Activated B cell treated with CpG ODN at 0.5 μM for 24 hours (primary cell): ENCODE measurements around the gene IL16. TPM values are rescaled to one million over a fixed set of nuclear protein-coding genes. Genes with fewer than 3 reads are reported as not detected.

Experiments used
- ATAC-seq: fragments of 200-7000 bp; cut with Tn5 transposase; one replicate; pipeline ENCODE4 v1.10.0; 2021; ENCODE audit warnings: low read depth, mild to moderate bottlenecking, moderate library complexity
- CTCF ChIA-PET: fragments of 350-600 bp; sonication (Branson Sonifier 250); formaldehyde crosslinking; loops from one replicate; lab custom pipeline; 2021; ENCODE audit warnings: antibody characterized with exemption; lab: Charles Lee
- POLR2A ChIA-PET: fragments of 350-600 bp; sonication (Branson Sonifier 250); formaldehyde crosslinking; loops from one replicate; lab custom pipeline; 2021; ENCODE audit warnings: antibody characterized with exemption; lab: Charles Lee
- DNase-seq: peaks from one replicate; pipeline ENCODE4 v3.0.0; 2022
- H3K27ac Mint-ChIP-seq: one replicate; pipeline ENCODE4 v1.8.0; 2020; ENCODE audit warnings: mixed read lengths
- H3K27me3 Mint-ChIP-seq: one replicate; pipeline ENCODE4 v1.8.0; 2021; ENCODE audit warnings: mixed read lengths
- H3K36me3 Mint-ChIP-seq: one replicate; pipeline ENCODE4 v1.8.0; 2021; ENCODE audit warnings: low read depth, mixed read lengths
- H3K4me1 Mint-ChIP-seq: one replicate; pipeline ENCODE4 v1.8.0; 2021; ENCODE audit warnings: mixed read lengths
- H3K4me3 Mint-ChIP-seq: one replicate; pipeline ENCODE4 v1.8.0; 2020; ENCODE audit warnings: mild to moderate bottlenecking, mixed read lengths
- H3K9me3 Mint-ChIP-seq: one replicate; pipeline ENCODE4 v1.8.0; 2020; ENCODE audit warnings: mixed read lengths
- intact Hi-C: fragments of 100-400 bp; cut with micrococcal nuclease; formaldehyde crosslinking; loops from one replicate; pipeline ENCODE4 v1.15.1; 2024
- total RNA-seq: library from RNA; stranded (reverse); gene quantifications from 2 replicates; pipeline ENCODE4 v1.2.3, GENCODE V29; 2022
- TF ChIP-seq, protein P1 (sequence below): fragments of 200-600 bp; IDR thresholded peaks from one replicate; pipeline ENCODE4 v1.8.0; 2022; ENCODE audit warnings: antibody characterized with exemption, mild to moderate bottlenecking

Gene IL16
- total RNA-seq, 1 donor from 2014 or later, result 206 TPM

DNA sequence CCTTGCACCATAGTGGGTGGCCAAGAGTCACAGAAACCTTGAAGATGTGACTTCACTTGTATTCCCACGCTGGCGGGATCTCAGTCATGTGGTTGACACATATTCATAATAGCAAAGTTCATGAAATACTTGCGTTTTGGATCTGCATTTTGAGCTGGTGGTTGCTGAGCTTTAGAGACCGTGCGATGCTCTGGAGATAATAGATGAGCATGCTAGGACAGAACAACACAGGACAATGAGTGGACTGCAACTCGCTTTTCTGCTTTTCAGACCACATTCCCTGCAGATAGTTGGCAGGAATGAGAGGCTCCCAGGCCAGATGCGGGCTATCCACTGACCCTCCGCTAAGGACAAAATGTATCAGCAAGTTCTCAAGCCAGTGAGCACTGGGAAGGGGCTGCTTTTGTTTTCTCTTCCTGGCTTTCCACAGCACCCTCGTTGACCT, 141.1 kb downstream of the IL16 start:
- POLR2A ChIA-PET, result no interaction called here
- Mint-ChIP-seq H3K4me3 (no peak overlapping the region), H3K36me3 (no peaks in the 10 kb centered on the region), H3K9me3 (no peaks in the 10 kb centered on the region), H3K27ac (no peak overlapping the region), H3K27me3 (no peaks in the 10 kb centered on the region), H3K4me1 (peaks cover 10% of the 10 kb centered on the region)
- ATAC-seq, result no peak
- DNase-seq, result no peak
- intact Hi-C loops, result no loop called here
- CTCF ChIA-PET, result interaction anchor here (0.9 to 9.4 kb wide), 5 partner anchors 58 to 182 kb away, joined by 3 to 158 read pairs (median 6); no protein-coding TSS in a partner anchor
- TF ChIP-seq, protein P1, sequence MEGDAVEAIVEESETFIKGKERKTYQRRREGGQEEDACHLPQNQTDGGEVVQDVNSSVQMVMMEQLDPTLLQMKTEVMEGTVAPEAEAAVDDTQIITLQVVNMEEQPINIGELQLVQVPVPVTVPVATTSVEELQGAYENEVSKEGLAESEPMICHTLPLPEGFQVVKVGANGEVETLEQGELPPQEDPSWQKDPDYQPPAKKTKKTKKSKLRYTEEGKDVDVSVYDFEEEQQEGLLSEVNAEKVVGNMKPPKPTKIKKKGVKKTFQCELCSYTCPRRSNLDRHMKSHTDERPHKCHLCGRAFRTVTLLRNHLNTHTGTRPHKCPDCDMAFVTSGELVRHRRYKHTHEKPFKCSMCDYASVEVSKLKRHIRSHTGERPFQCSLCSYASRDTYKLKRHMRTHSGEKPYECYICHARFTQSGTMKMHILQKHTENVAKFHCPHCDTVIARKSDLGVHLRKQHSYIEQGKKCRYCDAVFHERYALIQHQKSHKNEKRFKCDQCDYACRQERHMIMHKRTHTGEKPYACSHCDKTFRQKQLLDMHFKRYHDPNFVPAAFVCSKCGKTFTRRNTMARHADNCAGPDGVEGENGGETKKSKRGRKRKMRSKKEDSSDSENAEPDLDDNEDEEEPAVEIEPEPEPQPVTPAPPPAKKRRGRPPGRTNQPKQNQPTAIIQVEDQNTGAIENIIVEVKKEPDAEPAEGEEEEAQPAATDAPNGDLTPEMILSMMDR, result no peak

DNA sequence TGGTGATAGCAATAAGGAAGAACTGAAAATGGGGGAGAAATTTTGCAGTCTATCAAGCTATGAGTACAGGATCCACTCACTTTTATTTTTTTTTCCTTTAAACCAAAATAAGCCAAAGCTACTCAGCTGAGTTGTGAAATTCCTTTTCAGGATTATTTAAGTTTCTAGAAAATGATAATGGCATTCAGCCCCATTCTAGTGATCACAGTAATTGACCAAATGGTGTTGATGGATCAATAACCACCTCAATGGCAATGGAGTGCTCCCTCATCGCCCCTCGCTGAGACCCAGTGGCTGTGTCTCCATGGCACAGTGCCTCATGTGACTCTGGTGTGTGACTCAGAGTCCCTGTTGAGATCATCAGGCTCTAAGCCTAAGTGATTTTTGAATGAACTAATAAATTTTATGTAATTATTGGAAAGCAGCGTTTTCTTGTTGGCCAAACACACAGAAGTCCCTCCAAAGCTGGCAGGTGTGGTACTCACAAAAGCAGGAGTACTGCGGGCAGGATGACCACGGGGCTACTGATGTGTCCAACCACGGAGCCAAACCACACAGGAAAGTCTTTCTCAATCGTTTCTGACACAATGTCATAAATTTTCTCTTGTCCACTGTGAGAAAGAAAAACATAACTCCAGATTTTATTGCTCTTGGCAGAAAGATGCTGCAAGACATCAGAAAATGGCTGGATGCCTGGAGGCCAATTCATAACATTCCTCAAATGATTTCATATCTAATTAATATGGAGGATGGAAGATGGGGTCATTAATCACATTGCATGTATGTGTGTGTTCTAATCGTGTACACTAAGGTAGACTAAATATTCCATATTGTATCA, 141.7 kb downstream of the IL16 start:
- POLR2A ChIA-PET, result no interaction called here
- CTCF ChIA-PET, result interaction anchor here (0.9 to 9.4 kb wide), 7 partner anchors 64 to 230 kb away, joined by 3 to 158 read pairs (median 4); no protein-coding TSS in a partner anchor
- Mint-ChIP-seq H3K36me3 (no peaks in the 10 kb centered on the region), H3K9me3 (no peaks in the 10 kb centered on the region), H3K27me3 (no peaks in the 10 kb centered on the region), H3K4me1 (peaks cover 10% of the 10 kb centered on the region), H3K27ac (no peak overlapping the region), H3K4me3 (no peak overlapping the region)
- ATAC-seq (no peak), DNase-seq (no peak)
- TF ChIP-seq, protein P1, result no peak
- intact Hi-C loops, result no loop called here

GRCh38 chr15:81339321-81339720, 142.6 kb downstream of the IL16 start:
- intact Hi-C loops, result no loop called here
- DNase-seq (no peak), ATAC-seq (no peak)
- Mint-ChIP-seq H3K4me1 (peaks cover 6% of the 10 kb centered on the region), H3K9me3 (no peaks in the 10 kb centered on the region), H3K36me3 (no peaks in the 10 kb centered on the region), H3K4me3 (no peak overlapping the region), H3K27me3 (no peaks in the 10 kb centered on the region), H3K27ac (no peak overlapping the region)
- ChIA-PET POLR2A (no interaction called here), CTCF (interaction anchor here (1.0 to 9.4 kb wide), 4 partner anchors 65 to 231 kb away, joined by 3 to 158 read pairs (median 6); no protein-coding TSS in a partner anchor)
- TF ChIP-seq, protein P1, result no peak

DNA sequence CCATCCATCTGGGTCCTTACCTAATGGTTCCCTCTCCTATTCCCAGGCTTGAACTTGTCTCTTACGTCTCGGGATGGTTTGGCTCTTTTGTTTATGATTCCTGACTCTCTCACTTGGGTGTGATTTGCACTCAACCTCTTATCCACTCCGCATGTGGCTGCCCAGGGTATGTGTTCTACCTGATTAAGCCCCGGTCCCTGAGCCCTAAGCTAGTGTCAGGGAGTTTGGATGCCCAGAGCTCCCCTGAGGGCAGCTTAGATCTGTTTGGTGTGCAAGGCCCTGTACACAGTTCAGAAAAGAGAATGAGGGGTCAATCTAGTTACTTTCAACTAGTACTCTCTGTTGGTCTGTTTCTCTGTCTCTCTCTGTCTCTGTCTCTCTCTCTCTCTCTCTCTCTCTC, 143.2 kb downstream of the IL16 start:
- DNase-seq, result no peak
- no peaks in the 10 kb centered on the region for H3K27me3 Mint-ChIP-seq
- no peak for ATAC-seq
- POLR2A ChIA-PET, result no interaction called here
- H3K4me1 Mint-ChIP-seq, result peaks cover 6% of the 10 kb centered on the region
- no peak overlapping the region for H3K27ac Mint-ChIP-seq
- H3K4me3 Mint-ChIP-seq, result no peak overlapping the region
- H3K36me3 Mint-ChIP-seq, result no peaks in the 10 kb centered on the region
- TF ChIP-seq, protein P1, result no peak
- intact Hi-C loops, result no loop called here
- CTCF ChIA-PET, result interaction anchor here (1.6 to 9.4 kb wide), 2 partner anchors 66 to 74 kb away, joined by 7 to 158 read pairs; no protein-coding TSS in a partner anchor
- no peaks in the 10 kb centered on the region for H3K9me3 Mint-ChIP-seq

- no peaks in the 10 kb centered on the region for H3K36me3 Mint-ChIP-seq
- CTCF ChIA-PET, result interaction anchor here (1.3 kb wide), 2 partner anchors 73 to 75 kb away, joined by 4 to 6 read pairs; no protein-coding TSS in a partner anchor
- POLR2A ChIA-PET, result no interaction called here
Measured at GRCh38 chr15:81341351-81341750, 144.7 kb downstream of the IL16 start.

More at GRCh38 chr15:81341351-81341750, 144.7 kb downstream of the IL16 start:
- TF ChIP-seq, protein P1, result no peak
- Mint-ChIP-seq H3K4me3 (no peak overlapping the region), H3K9me3 (no peaks in the 10 kb centered on the region), H3K4me1 (peaks cover 5% of the 10 kb centered on the region), H3K27ac (no peak overlapping the region), H3K27me3 (no peaks in the 10 kb centered on the region)
- no peak for ATAC-seq
- intact Hi-C loops, result no loop called here
- DNase-seq, result no peak
